Mucosa of descending colon (tissue), 3 donors: ENCODE measurements around the gene OR1L6. TPM values are rescaled to one million over a fixed set of nuclear protein-coding genes. Genes with fewer than 3 reads are reported as not detected.

ENCODE experiments used
- ATAC-seq: fragments of 200-7000 bp; cut with Tn5 transposase; one replicate; pipeline ENCODE4 v1.9.1; 2020; ENCODE audit warnings: mild to moderate bottlenecking, moderate library complexity
- DNase-seq, 3 donors: peaks; one replicate each; pipeline ENCODE4 v3.0.0-alpha.2; 2020
- H3K36me3 ChIP-seq: fragments of 200-600 bp; one replicate; pipeline ENCODE4 v1.8.0; 2021; ENCODE audit warnings: low read depth, mild to moderate bottlenecking
- H3K4me1 ChIP-seq: fragments of 200-600 bp; one replicate; pipeline ENCODE4 v1.8.0; 2021; ENCODE audit warnings: low read depth, mild to moderate bottlenecking
- H3K4me3 ChIP-seq: fragments of 200-600 bp; one replicate; pipeline ENCODE4 v1.8.0; 2021; ENCODE audit warnings: mild to moderate bottlenecking
- H3K9me3 ChIP-seq: fragments of 200-600 bp; one replicate; pipeline ENCODE4 v1.8.0; 2021; ENCODE audit warnings: mild to moderate bottlenecking
- CTCF ChIP-seq: fragments of 200-600 bp; IDR thresholded peaks from one replicate; pipeline ENCODE4 v1.8.0; 2022; ENCODE audit warnings: antibody characterized with exemption, mild to moderate bottlenecking
- intact Hi-C, 2 donors: fragments of 100-400 bp; cut with DNase I in 1 of 2; cut with micrococcal nuclease in 1 of 2; formaldehyde crosslinking; loops; one replicate each; pipeline versions ENCODE4 v1.11.0 to v1.11.1; 2022; cut with DNase I, micrococcal nuclease
- total RNA-seq, 3 donors: library from RNA; stranded (reverse); fragmentation: NEBNext Ultra II Directional in 2 of 3; extraction: Animal tissue kit (Norgen Biotek cat#: 25700) in 2 of 3; gene quantifications; one replicate each; pipeline versions ENCODE4 v1.2.1 to v1.2.4, GENCODE V29; 2021 to 2023
- donor health status: DM: no; HTN: no; CAD: no; lungs with moderate emphysema.
- donor health status: DM: no; HTN: no; CAD: no.
- donor health status: DM: no; HTN: yes; CAD: no.

Gene OR1L6
- total RNA-seq, 3 donors from 2014 or later = not detected

GRCh38 chr9:122754825-122755224 lies 12.7 kb downstream of the OR1L6 start:
- intact Hi-C loops = no loop called here
- TF ChIP-seq CTCF = no peak
- Histone ChIP-seq H3K4me3 (no peak overlapping the region), H3K9me3 (peaks cover 10% of the 10 kb centered on the region), H3K36me3 (no peaks in the 10 kb centered on the region), H3K4me1 (no peaks in the 10 kb centered on the region)
- ATAC-seq (no peak), DNase-seq (no peak)

GRCh38 chr9:122767817-122768216 lies 25.7 kb downstream of the OR1L6 start:
- no peak for DNase-seq
- Histone ChIP-seq H3K9me3 (peaks cover 16% of the 10 kb centered on the region), H3K36me3 (no peaks in the 10 kb centered on the region), H3K4me1 (no peaks in the 10 kb centered on the region), H3K4me3 (no peak overlapping the region)
- ATAC-seq = no peak
- intact Hi-C loops = no loop called here
- no peak for TF ChIP-seq CTCF

GRCh38 chr9:122777052-122777451 lies 34.9 kb downstream of the OR1L6 start:
- no peaks in the 10 kb centered on the region for H3K36me3 ChIP-seq
- no peaks in the 10 kb centered on the region for H3K4me1 ChIP-seq
- H3K9me3 ChIP-seq = no peaks in the 10 kb centered on the region
- no peak for TF ChIP-seq CTCF
- ATAC-seq (no peak), DNase-seq (no peak)
- no peak overlapping the region for H3K4me3 ChIP-seq
- intact Hi-C loops = loop anchor here in 1 of 2 donors (10.0 kb wide), 1 partner anchor 282 kb away; no protein-coding TSS in a partner anchor

- no peak for TF ChIP-seq CTCF
- Histone ChIP-seq H3K4me3 (no peak overlapping the region), H3K36me3 (no peaks in the 10 kb centered on the region), H3K9me3 (no peaks in the 10 kb centered on the region), H3K4me1 (no peaks in the 10 kb centered on the region)
- DNase-seq = no peak
- intact Hi-C loops = loop anchor here in 1 of 2 donors (10.0 kb wide), 1 partner anchor 283 kb away; no protein-coding TSS in a partner anchor
- ATAC-seq = no peak
These were observed 36.0 kb downstream of the OR1L6 start for GRCh38 chr9:122777935-122778627.

- Histone ChIP-seq H3K4me3 (no peak overlapping the region), H3K36me3 (no peaks in the 10 kb centered on the region), H3K4me1 (no peaks in the 10 kb centered on the region), H3K9me3 (no peaks in the 10 kb centered on the region)
- DNase-seq = no peak
- no peak for ATAC-seq
- intact Hi-C loops = loop anchor here in 1 of 2 donors (10.0 kb wide), 1 partner anchor 284 kb away; no protein-coding TSS in a partner anchor
- TF ChIP-seq CTCF = no peak
These were observed 37.1 kb downstream of the OR1L6 start for GRCh38 chr9:122779181-122779580.
